D721Med (cell line): ENCODE measurements around the gene MTX3.

Source experiments
- DNase-seq: peaks from one replicate; pipeline ENCODE4 v3.0.0; 2011; ENCODE audit warnings: low spot score; ENCODE audit not compliant: insufficient read length
- FAIRE-seq: peaks from 2 replicates; lab custom pipeline; 2011; peaks lifted over from hg19 to GRCh38; lab: Jason Lieb, UNC
- CTCF ChIP-seq: IDR thresholded peaks from 2 replicates; pipeline ENCODE4 v1.5.1; 2012; ENCODE audit warnings: mild to moderate bottlenecking, control low read depth; ENCODE audit not compliant: insufficient read depth; ENCODE audit errors: missing control alignments

MTX3 gene

DNA sequence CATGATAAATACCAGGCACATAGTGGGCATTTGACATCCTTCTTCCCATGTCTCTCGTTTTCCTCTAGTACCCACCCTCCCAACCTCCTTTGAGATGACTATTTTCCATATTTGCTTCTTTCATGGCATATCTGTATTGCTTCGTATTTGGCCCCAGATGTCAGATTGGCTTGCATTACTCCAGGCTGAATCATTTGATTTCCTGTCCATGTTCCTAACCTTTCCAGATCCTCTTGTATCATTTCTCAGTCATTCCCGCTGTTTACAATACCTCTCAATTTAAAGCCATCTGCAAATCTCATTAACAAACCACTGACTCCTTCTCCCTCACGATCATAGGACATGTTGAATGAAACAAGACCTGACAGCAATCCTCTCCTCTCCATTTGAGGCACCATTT is 19.9 kb downstream of the MTX3 start:
- TF ChIP-seq CTCF, result no peak
- DNase-seq (no peak), FAIRE-seq (no peak)

DNA sequence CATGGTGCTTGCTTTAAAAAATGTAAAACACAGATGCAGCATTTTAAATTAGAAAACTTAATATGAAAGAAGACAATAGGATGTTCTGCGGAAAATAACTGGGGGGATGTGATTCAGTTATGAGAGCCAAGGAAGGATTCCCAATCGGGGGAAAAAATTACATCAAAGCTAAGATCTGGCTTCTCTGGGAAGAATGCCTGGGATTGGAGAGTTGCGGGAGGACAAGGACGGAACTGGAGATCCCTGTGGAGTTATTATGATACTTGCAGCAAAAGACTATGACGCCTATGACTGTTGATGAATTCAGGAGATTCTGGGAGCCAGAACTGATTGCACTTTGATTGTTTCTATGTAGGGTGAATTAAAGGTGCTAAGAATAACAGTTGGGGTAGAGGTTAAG is 24.6 kb downstream of the MTX3 start:
- no peak for TF ChIP-seq CTCF
- FAIRE-seq, result no peak
- DNase-seq, result no peak

- DNase-seq (no peak), FAIRE-seq (no peak)
- TF ChIP-seq CTCF, result no peak
Observed at GRCh38 chr5:79964136-79964535, 26.9 kb downstream of the MTX3 start.

DNA sequence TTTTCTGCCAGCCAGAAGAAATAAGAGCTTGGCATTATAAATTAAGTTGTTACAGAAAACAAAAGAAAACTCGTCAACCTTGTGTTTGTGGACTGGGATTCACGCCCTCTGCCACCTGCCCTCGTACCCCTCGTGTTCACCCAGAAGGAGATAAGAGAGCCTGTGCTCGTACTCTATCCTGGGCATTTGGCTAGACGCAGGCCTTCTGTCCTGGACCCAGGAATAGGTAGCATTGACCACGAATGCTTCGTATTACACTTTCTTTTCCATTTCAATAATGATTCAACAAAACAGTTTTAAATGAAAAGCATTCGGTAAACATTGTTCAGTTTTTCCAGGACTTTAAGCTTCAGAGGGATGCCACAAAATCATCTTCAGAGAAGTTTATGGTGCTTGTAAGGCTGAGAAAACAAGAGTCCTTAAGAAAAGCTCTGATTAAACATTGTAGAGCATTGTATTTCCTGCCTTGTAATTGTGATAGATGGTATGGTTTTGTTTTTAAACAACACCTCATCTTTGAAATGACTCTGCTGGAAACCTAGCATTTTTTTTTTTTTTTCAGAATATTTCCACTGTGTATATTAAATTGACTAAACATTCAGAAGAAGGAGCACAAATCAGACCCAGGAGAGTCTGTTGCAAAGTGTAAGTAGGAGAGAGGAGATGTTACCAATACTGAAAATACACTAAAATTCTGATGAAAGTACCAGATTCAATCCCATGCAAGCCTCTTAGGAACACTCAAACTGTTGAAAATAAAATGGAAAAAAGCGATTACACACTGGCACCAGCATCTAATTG is 27.6 kb downstream of the MTX3 start:
- FAIRE-seq (peak; percentile 55), DNase-seq (no peak)
- TF ChIP-seq CTCF, result no peak

DNA sequence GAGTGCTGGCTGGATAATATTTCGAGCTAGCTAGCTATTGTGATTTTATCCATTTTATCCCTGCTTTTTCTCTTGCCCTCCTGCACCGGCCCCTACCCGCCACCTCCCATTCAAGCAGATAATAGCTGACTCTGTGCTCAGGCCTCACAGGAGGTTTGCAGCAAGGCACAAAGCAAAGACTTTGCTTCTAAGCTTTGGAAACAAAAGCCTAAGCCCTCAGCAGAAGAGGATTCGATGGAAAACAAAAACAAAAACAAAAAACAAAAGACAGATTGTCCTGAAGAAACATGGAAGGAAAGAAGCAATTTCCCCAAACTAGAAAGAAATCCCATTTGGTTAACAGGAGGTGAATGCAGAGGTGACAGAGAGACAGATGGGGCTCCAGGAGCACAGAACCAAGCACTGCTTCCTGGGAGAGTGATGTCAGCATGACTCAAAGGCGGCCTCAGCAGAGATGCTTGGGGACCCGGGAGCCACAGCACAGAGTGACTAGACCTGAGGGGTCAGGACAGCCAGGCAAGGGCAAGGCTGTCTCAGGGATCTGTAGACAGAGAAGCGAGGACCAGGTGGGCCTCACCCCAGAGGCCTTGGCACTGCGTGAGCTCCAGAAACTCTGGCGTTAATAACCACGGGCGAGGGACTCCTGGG is 28.4 kb downstream of the MTX3 start:
- TF ChIP-seq CTCF, result no peak
- no peak for DNase-seq
- FAIRE-seq, result no peak

DNA sequence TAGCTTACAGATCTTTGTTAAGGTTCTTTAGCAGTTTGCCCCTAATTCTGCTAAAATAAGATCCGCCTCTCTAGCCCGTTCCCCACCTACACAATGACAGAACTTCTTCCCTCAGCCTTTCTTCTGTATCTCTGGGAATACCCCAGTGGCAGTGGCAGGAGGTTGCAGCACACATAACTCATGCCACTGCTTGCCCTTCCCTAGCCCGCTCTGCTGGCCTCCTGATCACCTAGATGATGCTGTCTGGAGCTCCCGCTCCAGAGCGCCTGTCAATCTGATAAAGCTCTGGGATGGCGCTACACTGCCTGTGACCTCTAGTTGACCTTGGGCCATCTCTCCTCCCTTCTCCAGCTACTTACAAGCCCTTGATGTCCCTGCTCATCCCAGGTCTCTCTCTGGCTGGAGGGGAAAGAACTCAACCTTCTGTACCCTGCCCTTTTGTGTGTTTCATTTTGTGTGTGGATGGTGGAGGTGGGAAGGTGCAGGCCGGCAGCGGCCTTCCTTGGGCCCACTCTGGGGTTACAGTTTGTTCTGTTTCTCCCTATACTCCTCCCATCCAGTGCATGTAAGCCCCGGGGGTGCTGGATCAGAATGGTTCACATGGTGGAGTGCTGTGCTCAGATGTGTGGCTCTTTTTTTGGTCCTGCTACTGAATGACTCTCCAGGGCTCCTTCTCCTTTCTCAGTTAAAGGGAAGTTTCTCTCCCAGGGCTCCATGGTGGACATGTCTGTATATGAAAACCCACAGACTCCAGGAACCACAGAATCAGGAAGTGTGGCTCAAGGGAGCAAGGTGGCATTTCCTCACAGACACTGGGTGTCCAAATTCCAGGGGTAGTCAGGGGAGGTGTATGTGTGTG is 29.1 kb downstream of the MTX3 start:
- FAIRE-seq (no peak), DNase-seq (no peak)
- no peak for TF ChIP-seq CTCF
